ENCODE results near the gene EMC9.

- no peak for TF ChIP-seq POLR2A (IDR thresholded peaks at IDR 0.05)
- TF ChIP-seq, protein P1, sequence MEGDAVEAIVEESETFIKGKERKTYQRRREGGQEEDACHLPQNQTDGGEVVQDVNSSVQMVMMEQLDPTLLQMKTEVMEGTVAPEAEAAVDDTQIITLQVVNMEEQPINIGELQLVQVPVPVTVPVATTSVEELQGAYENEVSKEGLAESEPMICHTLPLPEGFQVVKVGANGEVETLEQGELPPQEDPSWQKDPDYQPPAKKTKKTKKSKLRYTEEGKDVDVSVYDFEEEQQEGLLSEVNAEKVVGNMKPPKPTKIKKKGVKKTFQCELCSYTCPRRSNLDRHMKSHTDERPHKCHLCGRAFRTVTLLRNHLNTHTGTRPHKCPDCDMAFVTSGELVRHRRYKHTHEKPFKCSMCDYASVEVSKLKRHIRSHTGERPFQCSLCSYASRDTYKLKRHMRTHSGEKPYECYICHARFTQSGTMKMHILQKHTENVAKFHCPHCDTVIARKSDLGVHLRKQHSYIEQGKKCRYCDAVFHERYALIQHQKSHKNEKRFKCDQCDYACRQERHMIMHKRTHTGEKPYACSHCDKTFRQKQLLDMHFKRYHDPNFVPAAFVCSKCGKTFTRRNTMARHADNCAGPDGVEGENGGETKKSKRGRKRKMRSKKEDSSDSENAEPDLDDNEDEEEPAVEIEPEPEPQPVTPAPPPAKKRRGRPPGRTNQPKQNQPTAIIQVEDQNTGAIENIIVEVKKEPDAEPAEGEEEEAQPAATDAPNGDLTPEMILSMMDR (IDR thresholded peaks at IDR 0.05), result no peak
Measured at GRCh38 chr14:24089890-24090289, 51.5 kb downstream of the EMC9 start.
